Stimulated activated CD4-positive, alpha-beta T cell treated with anti-CD3 and anti-CD28 coated beads, Interleukin-4, amount 100 ng/mL, for 4 hours (primary cell): ENCODE results near the gene STXBP1.

Experiments used
- DNase-seq, 2 experiments: peaks; one replicate each; pipeline ENCODE4 v3.0.0-alpha.2; 2020

The STXBP1 gene

GRCh38 chr9:127626752-127627493 lies 14.8 kb downstream of the STXBP1 start:
- no peak for DNase-seq

- no peak for DNase-seq
Measured at GRCh38 chr9:127627494-127627855, 15.4 kb downstream of the STXBP1 start.

GRCh38 chr9:127628758-127629467 lies 16.8 kb downstream of the STXBP1 start:
- DNase-seq = no peak

- no peak for DNase-seq
Measured at GRCh38 chr9:127629468-127630081, 17.5 kb downstream of the STXBP1 start.

GRCh38 chr9:127633216-127633862 lies 21.3 kb downstream of the STXBP1 start:
- no peak for DNase-seq

- DNase-seq = no peak
Measured at GRCh38 chr9:127634021-127634420, 21.9 kb downstream of the STXBP1 start.

GRCh38 chr9:127634698-127635097 lies 22.6 kb downstream of the STXBP1 start:
- DNase-seq = no peak

GRCh38 chr9:127635201-127635735 lies 23.2 kb downstream of the STXBP1 start:
- DNase-seq = no peak

- no peak for DNase-seq
Measured at GRCh38 chr9:127637322-127637847, 25.3 kb downstream of the STXBP1 start.

GRCh38 chr9:127640908-127641545 lies 28.9 kb downstream of the STXBP1 start:
- DNase-seq = no peak

GRCh38 chr9:127642082-127642740 lies 30.1 kb downstream of the STXBP1 start:
- no peak for DNase-seq

- DNase-seq = no peak
Measured at GRCh38 chr9:127644146-127644827, 32.2 kb downstream of the STXBP1 start.

- no peak for DNase-seq
Measured at GRCh38 chr9:127644943-127645342, 32.9 kb downstream of the STXBP1 start.

GRCh38 chr9:127647451-127647850 lies 35.4 kb downstream of the STXBP1 start:
- no peak for DNase-seq

GRCh38 chr9:127650518-127650917 lies 38.4 kb downstream of the STXBP1 start:
- DNase-seq = no peak

GRCh38 chr9:127651697-127652610 lies 39.9 kb downstream of the STXBP1 start:
- no peak for DNase-seq

- no peak for DNase-seq
Measured at GRCh38 chr9:127652733-127653132, 40.7 kb downstream of the STXBP1 start.

- DNase-seq = no peak
Measured at GRCh38 chr9:127654619-127655018, 42.5 kb downstream of the STXBP1 start.

- no peak for DNase-seq
Measured at GRCh38 chr9:127658428-127658827, 46.4 kb downstream of the STXBP1 start.
